GM08714 (cell line): ENCODE results near the gene SLC39A9.
"Not testable (repeated sequence)": the region's sequence is repeated elsewhere in the genome, so short reads cannot be mapped to it uniquely, and the experiment has no call there.

Experiments
- H3K4me3 ChIP-seq: fragments of 200-500 bp; sonication (Bioruptor generic); 2 replicates; pipeline ENCODE4 v1.5.1; 2014; ENCODE audit warnings: mild to moderate bottlenecking, low read length, inconsistent platforms
- ZNF274 ChIP-seq: IDR thresholded peaks from 2 replicates; pipeline ENCODE4 v1.6.1; 2012; ENCODE audit warnings: mild to moderate bottlenecking, low read depth, low read length

Gene SLC39A9

DNA sequence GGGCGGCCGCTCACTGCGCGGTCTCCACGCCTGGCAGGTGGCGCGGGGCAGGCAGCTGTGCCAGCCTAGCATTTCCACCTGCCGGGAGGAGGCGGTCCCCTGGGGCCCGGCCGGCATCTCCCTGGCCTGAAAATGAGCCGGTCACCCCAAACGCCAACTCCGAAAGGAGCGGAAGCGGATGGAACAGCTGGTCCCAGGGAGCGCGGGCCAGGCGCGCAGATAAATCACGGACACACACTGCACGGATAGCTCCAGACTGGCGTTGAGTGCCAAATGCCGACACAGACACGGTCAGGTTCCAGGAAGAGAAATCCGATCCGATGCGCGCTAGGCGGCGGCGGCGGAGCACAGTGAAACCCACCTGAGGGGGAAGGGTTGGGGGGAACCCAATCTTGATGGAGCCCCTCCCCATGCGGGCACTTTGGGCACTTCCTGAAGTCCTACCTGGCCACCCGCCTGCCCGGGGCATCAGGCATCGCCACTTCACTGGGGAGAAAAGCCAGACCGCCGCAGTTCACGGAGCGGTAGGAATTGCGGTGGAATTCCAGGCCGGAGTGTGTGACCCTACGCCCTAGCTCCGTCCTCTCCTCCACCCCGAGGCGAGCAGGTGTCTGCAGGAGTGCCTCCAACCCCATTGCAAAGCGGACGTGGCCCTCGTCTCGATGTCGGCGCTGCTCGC is 85.4 kb downstream of the SLC39A9 start:
- no peak overlapping the region; the same call in 1 of the 2 replicates for H3K4me3 ChIP-seq
- no peak for TF ChIP-seq ZNF274

DNA sequence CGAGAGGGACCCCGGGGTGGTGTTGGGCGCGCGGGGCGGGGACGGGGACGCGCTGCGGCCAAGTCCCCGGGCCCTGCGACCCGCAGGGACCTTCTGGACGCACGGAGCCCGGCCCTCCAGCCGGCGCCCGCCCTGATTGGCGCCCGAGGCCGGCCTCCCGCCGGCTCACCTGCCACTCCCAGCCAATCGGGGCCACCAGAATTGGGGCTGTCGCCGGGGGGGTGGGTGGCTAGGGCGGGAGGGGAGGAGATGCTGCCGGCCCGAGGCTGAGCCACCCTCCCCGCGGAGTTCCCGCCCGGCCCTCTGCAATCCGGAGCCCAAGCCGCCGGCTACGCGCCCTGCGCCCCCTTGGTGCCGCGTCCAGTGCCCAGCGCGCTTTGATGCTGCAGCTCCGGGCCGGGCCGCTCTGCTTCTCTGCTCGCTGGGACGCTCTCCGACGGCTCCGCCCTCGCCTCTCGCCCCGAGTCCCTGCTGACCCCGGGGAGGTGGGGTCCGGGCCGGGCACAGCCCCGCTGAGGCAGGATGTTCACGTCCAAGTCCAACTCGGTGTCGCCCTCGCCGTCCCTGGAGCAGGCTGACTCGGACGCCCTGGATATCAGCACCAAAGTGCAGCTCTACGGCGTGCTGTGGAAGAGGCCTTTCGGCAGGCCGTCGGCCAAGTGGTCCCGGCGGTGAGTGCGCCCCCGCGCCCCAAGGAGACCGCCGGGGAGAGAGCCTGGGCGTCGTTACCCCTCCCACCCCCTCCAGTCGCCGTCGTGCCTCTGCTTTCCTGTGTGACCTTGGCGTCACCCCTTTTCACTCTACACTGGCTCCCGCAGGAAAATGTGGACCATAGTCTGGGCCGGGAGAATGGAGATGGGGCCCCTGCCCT is 86.2 kb downstream of the SLC39A9 start, which contains the start of gene PLEKHD1:
Gene PLEKHD1 (plus strand): TSS at position 285 of the 871 bp plus-strand sequence. CDS start 238 bp downstream, at position 523.
- TF ChIP-seq ZNF274 = no peak
- no peak within 1 kb of the TSS; the same call in 1 of the 2 replicates for H3K4me3 ChIP-seq

DNA sequence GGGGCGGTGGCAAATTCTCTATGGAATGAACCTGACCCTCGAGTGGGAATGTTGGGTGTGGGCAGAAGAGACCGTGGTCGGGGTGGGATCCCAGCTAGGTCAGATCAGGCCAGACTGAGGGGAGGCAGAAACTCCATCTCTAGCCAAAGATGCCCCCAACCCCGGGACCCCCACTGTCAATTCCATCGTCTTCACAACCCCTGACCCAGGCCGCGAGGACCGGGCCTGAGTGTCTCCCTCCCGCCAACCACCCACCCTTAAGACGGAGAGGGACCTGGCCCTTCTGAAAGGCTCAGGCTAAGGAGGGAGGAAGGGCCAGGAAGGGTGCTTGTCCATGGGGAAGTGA is 86.8 kb downstream of the SLC39A9 start:
- no peak overlapping the region for H3K4me3 ChIP-seq
- TF ChIP-seq ZNF274 = no peak

DNA sequence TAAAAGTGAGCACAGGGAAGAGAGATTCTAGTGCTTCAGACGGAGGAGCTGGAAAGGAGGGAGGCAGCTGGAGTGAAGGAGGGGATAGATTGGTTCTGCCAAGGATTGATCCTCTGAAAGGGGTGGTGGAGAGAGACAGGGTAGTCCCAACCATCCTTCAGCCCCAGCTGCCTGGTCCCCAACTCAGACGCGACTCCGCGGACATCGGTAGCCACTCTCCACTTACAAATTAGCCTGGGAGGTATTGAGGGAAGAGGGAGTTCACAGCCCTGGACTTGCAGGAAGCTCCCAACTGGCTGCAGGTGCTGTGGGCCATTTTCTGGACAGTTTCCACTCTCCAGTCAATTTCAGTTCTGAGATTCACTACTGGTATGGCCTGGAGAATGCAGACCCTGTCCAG is 87.2 kb downstream of the SLC39A9 start:
- no peak for TF ChIP-seq ZNF274
- H3K4me3 ChIP-seq = no peak overlapping the region

DNA sequence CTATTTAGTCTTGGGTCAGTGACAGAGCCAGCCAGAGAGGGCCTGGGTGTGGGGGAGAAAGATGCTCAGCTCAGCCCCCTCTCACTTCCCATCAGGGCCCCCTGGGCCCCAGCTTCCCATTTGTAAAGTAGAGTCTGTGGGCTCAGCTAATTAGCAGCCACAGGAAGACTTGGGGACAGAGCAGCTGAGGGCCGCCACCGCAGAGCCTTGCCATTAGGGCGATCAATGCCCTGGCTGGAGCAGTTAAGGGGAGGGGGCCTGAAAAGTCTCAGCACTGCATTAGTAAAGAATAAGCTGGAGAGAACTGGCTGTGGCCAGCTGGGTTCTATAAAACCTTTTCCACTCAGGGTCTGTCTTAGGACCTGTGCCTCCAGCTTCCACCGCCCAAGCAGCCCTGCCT is 88.7 kb downstream of the SLC39A9 start:
- no peak overlapping the region for H3K4me3 ChIP-seq
- no peak for TF ChIP-seq ZNF274

DNA sequence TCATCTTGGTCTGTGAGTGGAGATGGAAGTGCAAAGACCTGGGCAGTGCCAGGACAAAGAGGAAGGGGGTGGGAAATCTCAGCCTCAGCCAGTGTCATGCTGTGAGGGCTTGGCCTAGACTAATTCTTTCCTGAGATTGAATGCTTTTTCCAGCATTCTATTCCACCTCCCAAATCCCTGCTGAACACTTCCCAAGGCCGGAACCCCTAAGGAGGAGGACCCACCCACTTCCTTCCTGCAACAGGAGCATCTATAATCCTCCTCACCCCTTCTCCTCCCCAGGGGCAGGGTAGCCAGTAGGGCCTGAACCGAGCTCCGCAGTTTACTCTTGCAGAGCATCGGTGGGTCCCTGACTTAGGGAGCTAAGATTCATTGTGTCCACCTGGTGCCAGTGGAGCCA is 89.3 kb downstream of the SLC39A9 start:
- no peak for TF ChIP-seq ZNF274
- no peak overlapping the region for H3K4me3 ChIP-seq

DNA sequence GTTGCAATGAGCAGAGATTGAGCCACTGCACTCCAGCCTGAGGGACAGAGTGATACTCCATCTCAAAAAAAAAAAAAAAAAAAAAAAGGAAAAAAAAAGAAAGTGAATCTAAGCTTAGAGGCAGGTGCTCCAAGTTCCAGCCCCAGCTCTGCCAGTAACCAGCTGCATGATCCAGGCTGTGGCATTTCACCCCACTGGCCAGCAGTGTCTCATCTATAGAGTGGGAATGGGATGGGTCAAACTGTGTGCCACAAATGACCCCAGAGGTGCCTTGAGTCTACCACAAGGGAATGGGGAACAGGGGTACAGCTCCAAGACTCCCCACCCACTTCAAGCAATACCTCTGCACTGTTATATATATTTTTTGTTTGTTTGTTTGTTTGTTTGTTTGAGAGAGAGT is 91.0 kb downstream of the SLC39A9 start:
- TF ChIP-seq ZNF274 = no peak
- no peak overlapping the region for H3K4me3 ChIP-seq

DNA sequence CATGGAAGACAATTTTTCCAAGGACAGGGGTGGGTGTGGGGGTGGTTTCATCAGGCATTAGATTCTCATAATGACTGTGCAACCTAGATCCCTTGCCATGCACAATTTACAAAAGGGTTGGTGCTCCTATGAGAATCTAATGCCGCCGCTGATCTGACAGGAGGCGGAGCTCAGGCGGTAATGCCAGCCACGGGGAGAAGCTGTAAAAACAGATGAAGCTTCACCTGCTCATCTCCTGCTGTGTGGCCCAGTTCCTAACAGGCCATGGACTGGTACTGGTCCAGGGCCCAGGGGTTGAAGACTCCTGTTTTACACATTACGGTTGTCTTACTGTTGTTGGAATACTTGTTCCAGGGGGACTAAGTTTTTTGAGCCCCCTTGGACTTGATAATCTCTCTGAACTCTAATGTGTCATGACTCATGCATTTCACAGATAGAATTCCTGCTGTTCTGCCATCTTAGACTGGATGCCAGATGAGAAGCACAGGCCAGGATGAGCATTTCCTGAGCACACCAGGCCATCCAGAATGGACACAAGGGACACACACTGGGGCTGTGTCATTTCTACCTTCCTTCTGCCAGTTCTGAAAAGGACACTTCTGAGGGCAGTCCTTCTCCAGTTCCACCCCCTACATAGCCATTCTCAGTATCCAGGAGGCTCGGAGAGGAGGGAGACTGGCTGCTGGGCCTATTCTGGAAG is 91.9 kb downstream of the SLC39A9 start:
- no peak overlapping the region for H3K4me3 ChIP-seq
- TF ChIP-seq ZNF274 = no peak

DNA sequence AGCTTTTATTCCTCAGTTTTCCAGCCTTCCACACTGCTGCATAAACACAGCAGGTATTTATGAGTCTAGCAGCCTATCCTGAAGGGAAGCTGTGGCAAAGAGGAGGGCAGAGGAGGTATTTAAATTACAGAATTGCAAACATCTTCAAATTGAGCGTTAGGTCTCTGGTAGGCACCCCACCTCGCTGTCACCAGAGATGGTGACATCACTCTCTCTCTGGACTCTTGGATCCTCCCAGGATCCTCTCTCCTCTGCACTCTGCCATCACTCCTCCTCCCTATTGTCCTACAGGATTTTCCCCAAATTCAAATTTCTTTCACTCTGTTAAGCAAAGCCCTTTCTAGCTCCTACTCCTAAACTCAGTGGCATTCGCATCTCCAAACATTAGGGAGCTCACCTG is 92.7 kb downstream of the SLC39A9 start:
- no peak for TF ChIP-seq ZNF274

DNA sequence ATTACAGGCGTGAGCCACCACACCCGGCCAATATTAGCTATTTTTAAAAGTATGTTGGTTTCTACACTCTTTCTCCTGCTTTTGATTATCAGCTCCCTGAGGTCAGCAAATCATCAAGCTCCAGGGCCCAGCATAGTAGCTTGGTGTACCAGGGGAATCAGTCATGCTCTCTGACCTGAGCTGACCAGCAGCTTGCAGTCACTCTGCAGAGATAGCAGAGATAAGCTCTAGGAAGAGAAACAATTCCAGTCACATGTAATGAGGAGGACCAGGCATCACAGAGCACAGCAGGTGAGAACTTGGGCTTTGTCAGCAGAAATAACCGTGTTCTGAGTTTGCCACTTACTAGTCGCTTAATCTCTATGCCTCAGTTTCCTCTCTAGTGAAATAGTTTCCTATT is 94.5 kb downstream of the SLC39A9 start:
- no peak for TF ChIP-seq ZNF274
- H3K4me3 ChIP-seq = no peak overlapping the region

More for the DNA sequence above, 92.7 kb downstream of the SLC39A9 start:
- no peak overlapping the region for H3K4me3 ChIP-seq

DNA sequence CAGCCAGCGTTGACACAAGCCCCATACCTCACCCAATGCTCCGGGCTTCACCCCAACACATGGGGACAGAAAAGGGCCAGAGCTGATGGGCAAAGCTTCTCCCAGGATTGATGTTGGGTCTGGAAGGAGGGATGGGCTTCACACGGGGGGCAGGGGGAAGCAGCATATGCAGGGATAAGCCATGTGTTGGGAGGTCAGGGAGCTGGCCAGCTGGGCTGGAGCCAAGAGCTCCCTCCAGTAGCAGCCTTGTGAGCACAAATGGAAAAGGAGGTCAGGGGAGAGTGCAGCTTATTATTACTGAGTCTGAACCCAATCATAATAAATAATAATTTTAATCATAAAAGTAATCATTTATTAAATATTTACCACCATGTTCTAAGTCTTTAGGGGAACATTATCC is 95.3 kb downstream of the SLC39A9 start:
- H3K4me3 ChIP-seq = no peak overlapping the region
- no peak for TF ChIP-seq ZNF274

DNA sequence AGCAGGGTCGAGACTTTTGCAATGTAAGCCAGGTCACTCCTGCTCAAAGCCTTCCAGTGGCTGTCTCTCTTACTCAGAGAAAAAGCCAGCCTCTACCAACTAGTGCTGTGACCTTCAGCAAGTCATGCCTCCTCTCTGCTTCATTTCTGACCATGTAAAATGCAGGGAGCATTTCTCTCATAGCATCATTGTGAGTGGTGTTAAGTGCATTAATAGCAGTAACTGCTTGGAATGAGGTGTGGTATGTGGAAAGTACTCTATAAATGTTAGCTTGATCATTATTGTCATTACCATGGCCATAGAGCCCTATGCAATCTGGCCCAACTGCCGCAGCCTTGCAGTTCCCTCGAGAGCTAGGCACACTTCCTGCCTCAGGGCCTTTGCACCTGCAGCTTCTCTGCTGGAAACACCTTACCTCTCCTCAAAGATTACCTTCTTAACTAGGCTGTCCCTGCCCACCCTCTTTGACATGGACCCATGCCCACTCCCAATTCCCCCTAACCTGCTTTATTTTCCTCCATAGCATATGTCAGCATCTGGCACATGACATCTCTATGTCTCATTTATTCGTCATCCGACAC is 96.9 kb downstream of the SLC39A9 start:
- no peak overlapping the region for H3K4me3 ChIP-seq
- no peak for TF ChIP-seq ZNF274

DNA sequence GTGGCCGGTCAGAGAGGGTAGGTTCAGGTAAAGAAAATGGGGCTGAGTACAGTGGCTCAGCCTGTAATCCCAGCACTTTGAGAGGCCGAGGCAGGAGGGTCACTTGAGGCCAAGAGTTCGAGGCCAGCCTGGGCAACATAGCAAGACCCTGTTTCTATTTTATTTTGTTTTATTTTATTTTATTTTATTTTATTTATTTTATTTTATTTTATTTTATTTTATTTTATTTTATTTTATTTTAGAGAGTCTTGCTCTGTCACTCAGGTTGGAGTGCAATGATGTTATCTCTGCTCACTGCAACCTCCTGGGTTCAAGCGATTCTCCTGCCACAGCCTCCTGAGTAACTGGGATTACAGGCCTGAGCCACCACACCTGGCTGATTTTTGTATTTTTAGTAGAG is 99.4 kb downstream of the SLC39A9 start:
- H3K4me3 ChIP-seq = not testable (repeated sequence)

DNA sequence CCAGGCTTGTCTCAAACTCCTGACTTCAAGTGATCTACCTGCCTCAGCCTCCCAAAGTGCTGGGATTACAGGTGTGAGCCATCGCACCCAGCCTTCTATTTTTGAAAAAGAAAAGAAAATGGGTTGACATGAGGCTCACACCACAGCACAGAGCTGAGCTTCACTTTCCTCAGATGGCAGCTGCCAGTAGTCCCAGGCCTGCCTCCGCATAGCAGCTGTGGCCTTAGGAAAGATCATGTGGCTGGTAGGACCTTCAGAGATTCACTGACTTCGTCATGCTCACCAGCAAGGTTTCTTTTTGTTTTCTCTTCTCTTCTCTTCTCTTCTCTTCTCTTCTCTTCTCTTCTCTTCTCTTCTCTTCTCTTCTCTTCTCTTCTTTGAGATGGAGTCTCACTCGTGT is 99.8 kb downstream of the SLC39A9 start:
- H3K4me3 ChIP-seq = not testable (repeated sequence)
